ENCODE data around the gene ZBTB20.

DNA sequence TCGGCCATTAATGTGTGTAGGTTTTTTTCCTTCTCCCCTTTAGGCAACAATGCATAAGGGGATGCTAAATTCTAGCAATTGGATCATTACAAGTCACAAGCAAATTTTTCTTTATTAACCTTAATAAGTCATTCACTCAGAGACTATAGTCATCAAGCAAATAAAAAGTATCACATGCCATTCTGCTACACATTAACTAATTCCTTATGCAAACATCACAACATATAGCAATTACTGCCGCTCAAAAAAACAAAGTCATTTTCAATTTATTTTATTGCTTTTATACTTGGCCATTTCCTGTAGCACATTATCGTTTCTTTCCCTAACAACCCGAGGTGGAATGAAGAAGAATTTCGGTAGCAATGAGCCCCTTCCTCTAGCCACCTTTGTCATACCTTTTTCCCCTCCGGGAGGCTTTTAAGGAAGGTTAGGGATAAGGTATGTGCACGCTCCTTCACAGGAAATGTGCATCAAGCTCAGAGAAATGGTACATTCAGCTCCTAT is 432.1 kb downstream of the ZBTB20 start:
- TF ChIP-seq, protein P1, sequence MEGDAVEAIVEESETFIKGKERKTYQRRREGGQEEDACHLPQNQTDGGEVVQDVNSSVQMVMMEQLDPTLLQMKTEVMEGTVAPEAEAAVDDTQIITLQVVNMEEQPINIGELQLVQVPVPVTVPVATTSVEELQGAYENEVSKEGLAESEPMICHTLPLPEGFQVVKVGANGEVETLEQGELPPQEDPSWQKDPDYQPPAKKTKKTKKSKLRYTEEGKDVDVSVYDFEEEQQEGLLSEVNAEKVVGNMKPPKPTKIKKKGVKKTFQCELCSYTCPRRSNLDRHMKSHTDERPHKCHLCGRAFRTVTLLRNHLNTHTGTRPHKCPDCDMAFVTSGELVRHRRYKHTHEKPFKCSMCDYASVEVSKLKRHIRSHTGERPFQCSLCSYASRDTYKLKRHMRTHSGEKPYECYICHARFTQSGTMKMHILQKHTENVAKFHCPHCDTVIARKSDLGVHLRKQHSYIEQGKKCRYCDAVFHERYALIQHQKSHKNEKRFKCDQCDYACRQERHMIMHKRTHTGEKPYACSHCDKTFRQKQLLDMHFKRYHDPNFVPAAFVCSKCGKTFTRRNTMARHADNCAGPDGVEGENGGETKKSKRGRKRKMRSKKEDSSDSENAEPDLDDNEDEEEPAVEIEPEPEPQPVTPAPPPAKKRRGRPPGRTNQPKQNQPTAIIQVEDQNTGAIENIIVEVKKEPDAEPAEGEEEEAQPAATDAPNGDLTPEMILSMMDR (IDR thresholded peaks at IDR 0.05; ENCODE audit: low read depth, low read length, poor library complexity, severe bottlenecking), result no peak
- no peak for TF ChIP-seq EZH2phosphoT487 (IDR thresholded peaks at IDR 0.05; ENCODE audit: borderline replicate concordance, low read length)
